HG02970 (cell line): ENCODE data around the gene HOXD10.

Experiments
- ATAC-seq: cut with Tn5 transposase; IDR thresholded peaks from one replicate; pipeline ENCODE4 v1.9.1; 2021; ENCODE audit warnings: mild to moderate bottlenecking, moderate library complexity, moderate number of reproducible peaks; ENCODE audit not compliant: unreplicated experiment, low FRiP score

HOXD10 gene

DNA sequence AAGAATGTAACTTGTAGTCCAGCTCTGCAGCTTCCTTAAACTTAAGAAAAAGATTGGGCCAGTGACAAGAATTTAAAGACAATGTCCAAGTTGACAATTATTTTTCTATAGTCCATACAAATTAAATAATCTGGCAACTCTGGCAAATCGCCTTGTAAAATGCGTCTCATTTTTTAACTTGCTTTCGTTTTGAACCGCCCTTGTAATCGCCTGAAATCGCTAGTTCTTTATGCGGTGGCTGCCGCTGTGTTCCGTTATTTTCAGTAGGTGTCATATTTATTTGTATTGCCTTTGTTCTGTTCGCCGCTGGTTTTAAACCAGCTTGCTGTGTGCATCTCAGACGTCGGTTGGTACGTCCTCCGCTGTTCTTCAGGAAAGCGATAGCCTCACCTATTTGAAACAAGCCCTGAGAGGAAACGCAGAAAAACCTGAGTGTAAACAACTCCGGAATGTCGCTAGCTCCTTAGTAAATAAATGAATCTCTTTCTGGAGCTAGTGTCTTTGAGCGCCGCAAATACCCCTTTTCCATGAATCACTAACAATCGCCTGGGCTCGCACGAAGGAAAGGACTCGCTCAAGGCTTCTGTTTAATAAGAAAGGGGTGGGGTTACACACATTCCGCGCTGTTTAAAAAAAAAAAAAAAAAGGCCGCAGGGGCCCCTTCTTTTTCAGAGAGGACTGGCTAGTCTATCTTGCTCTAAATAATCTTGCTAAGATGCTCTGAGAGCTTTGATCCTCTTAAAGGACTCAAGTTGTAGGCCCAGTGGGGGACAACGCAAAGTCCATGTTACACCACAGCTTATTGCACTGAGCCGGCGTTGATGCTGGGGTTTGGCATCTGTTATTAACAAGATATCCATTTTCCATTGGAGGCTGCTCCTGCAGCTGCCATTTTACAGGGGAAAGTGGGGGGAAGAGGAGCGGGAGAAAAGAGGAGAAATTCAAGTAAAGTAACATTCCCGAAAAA lies 15.9 kb downstream of the HOXD10 start:
- no peak for ATAC-seq

- no peak for ATAC-seq
These were observed 16.8 kb downstream of the HOXD10 start for GRCh38 chr2:176133389-176133788.

DNA sequence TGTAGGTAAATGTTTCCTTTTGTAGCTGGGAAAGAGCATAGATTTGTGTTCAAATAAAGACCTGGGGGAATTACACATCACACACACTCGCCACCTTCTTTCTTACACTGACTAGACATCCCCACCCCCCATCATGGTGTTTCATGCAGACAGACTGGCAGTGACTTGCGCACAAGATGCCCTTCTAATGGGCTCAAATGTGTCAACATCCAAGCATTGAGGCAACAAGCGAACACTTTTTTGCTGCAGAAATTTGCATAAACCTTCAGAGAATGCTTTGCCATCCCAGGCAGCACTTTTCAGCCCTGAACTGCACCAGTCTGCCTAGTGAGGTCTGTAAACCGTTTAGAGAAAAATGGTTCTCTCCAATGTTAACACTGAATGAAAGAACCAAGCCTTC lies 17.5 kb downstream of the HOXD10 start:
- no peak for ATAC-seq

DNA sequence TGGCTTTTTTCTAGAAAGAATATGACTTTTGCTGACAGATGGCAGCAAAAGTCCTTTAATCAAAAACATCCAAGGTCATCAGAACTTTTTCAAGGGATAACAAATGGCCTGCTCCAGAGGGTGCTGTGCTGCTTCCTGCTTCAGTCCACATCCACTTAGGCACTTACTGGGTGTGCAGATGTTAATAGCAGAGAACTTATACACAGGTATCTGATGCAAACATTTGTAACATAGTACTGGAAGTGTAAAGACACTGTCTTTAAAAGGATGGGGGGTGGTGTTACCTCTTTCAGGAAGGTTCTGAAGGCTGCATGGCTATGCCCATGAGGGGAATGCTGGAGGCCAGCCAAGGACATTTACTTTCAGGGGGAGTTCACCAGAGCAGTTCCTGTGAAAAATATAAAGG lies 18.5 kb downstream of the HOXD10 start:
- no peak for ATAC-seq

GRCh38 chr2:176136374-176137251 lies 20.0 kb downstream of the HOXD10 start:
- no peak for ATAC-seq

DNA sequence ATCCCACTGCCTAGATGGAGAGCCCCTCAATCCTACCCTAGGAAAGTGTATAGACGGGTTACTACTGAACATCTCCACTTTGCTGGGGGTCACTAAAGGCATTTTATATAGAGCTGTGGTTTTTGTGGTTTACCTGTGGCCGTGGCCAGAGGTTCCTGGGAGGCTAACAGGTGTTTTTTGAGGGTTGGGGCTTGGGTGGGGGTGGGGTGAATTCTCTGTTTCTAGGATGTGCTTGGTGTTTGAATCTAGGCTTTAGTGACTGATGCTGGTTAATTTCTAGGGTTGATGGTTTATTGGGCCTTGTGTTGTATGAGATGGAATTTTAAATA lies 20.6 kb downstream of the HOXD10 start:
- ATAC-seq = no peak

DNA sequence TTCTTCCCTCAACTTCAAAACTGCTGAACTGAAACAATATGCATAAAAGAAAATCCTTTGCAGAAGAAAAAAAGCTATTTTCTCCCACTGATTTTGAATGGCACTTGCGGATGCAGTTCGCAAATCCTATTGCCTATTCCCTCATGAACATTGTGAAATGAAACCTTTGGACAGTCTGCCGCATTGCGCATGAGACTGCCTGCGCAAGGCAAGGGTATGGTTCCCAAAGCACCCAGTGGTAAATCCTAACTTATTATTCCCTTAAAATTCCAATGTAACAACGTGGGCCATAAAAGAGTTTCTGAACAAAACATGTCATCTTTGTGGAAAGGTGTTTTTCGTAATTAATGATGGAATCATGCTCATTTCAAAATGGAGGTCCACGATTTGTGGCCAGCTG lies 21.3 kb downstream of the HOXD10 start:
- no peak for ATAC-seq

- ATAC-seq = no peak
These were observed 21.9 kb downstream of the HOXD10 start for GRCh38 chr2:176138526-176138922.

DNA sequence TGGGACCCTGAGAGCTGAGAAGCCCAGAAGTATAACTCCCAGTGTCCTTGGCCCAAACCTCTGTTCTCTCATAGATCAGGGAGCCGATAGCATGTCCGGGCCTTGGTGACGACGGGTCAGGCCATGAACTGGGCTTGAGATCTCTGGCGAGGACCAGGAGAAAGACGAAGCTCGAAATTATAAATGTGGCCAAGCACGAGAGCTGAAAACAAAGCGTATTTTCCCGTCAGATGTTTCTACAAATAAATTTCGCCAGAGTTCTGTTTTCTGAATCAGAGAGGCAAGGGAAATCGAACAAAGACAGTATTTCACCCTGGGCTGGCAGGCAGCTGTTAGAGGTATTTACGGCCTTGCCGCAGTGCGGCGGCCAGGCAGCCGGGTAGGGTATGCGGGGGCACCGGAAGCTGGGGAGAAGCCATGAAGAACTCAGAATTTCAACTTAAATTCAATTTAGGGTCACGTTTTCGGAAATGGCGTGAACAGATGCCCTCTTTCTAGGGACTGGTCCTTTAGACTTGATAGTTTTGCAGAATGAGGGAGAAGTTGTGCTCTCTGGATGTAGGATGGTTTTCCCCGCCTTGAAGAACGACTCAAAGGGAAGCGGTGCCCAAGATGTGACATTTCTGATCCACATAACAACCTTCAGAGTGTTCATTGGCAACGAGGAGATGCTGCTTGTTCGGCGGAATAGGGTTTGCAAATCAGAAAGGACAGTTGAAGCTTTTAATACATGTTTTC lies 22.5 kb downstream of the HOXD10 start:
- no peak for ATAC-seq

GRCh38 chr2:176139661-176140512 lies 23.3 kb downstream of the HOXD10 start:
- ATAC-seq = no peak

DNA sequence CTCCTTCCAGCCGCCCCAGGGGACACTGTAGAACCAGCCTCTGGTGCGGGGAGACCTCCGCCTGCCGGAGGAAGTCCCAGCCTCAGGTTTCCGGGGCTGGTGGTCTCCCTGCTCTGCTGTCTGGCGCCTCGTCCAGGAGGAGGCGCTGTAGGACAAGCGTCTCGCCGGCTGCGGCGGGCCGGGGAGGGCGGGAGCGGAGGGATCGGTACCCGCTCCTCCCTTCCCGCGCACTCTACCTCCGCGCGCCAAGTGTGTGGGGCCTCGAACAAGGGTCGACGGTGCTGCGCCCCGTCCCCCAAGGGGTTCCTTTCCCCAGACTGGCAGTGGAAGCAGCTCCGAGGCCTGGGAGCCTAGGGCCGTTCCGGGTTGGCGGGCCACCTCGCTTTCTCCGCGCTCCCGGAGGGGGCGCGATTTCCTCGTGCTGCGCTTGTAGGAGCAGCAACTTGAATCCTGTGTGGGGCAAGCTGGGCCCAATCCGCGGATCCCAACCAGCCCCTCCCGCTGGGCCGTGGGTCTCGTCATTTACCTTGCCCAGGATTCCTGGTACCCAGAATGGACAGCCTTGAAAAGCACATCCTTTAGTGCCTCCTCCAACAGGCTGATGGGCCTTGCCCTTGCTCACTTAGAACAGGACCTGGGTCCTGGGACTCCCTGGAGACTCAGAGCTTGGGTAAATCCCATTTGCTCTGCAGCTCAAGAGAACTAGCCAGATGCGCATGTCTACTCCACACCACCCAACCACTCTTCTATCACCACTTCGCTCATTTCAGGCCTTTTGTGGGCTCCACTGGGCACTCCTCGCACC lies 24.1 kb downstream of the HOXD10 start:
- ATAC-seq = peak; percentile 93

- ATAC-seq = no peak
These were observed 25.7 kb downstream of the HOXD10 start for GRCh38 chr2:176142281-176142680.

- ATAC-seq = no peak
These were observed 28.7 kb downstream of the HOXD10 start for GRCh38 chr2:176145085-176145969.

- no peak for ATAC-seq
These were observed 29.5 kb downstream of the HOXD10 start for GRCh38 chr2:176146101-176146500.

GRCh38 chr2:176146645-176147044 lies 30.1 kb downstream of the HOXD10 start:
- ATAC-seq = no peak

GRCh38 chr2:176147210-176147799 lies 30.7 kb downstream of the HOXD10 start:
- ATAC-seq = no peak

DNA sequence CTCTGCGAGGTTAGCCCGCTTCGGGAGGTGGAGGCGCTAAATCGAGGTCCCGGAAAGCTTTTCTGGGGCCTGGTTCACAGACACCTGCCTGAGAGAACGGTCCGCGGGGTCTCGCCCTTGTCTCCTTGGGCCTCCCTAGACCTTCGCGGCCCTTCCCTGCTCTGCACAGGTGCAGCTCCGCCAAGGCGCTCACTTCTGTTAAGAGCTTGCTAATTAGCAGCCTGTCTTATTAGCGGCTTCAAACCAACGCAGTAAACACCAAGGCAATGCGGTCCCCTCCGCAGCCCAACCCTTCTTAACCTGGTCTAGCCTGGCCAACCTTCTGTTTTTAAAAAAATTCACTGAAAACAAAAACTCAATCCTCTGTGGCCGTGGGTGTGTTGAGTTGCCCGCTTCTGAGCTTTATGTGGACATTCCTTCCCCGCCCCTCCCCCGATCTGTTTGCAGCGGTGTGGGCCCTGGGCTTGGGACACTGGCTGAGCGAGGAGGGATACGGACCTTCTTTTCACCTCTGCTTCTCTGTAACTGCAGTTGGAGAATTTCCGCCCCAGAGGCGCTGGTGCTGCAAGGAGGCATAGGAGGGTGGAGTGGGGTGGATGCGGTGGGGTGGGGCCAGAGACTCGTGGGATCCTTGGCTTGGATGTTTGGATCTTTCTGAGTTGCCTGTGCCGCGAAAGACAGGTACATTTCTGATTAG lies 31.4 kb downstream of the HOXD10 start:
- no peak for ATAC-seq
